Activated T-helper 1 cell treated with anti-CD3 and anti-CD28 coated beads, Interleukin-12 subunit alpha, Interleukin-12 subunit beta, Interleukin-2, Interleukin-4 antibody, amounts not matched to agents 30 ng/mL and 10 ng/mL and 1 ng/mL, durations not matched to agents 14 hours and 24 hours and 36 hours (primary cell): Measurements from ENCODE around the gene ARL11. TPM values are rescaled to one million over a fixed set of nuclear protein-coding genes. Genes with fewer than 3 reads are reported as not detected.
A peak's percentile ranks its signal among the peaks of the same experiment; 100 is the strongest.

Experiments
- DNase-seq: peaks from one replicate; pipeline ENCODE4 v3.0.0; 2021; ENCODE audit warnings: low spot score
- H3K27ac Mint-ChIP-seq: one replicate; pipeline ENCODE4 v1.8.0; 2021; ENCODE audit warnings: mild to moderate bottlenecking, mixed read lengths
- H3K27me3 Mint-ChIP-seq: one replicate; pipeline ENCODE4 v1.8.0; 2022; ENCODE audit warnings: mild to moderate bottlenecking, moderate library complexity, mixed read lengths; ENCODE audit not compliant: insufficient read depth
- H3K36me3 Mint-ChIP-seq: one replicate; pipeline ENCODE4 v1.8.0; 2021; ENCODE audit warnings: low read depth, mixed read lengths
- H3K4me1 Mint-ChIP-seq: one replicate; pipeline ENCODE4 v1.8.0; 2021; ENCODE audit warnings: low read depth, mixed read lengths
- H3K4me3 Mint-ChIP-seq: one replicate; pipeline ENCODE4 v1.8.0; 2021; ENCODE audit warnings: mild to moderate bottlenecking, moderate library complexity, mixed read lengths
- H3K9me3 Mint-ChIP-seq: one replicate; pipeline ENCODE4 v1.8.0; 2021; ENCODE audit warnings: mixed read lengths
- intact Hi-C: fragments of 100-400 bp; cut with micrococcal nuclease; formaldehyde crosslinking; loops from one replicate; pipeline ENCODE4 v1.15.1; 2024
- total RNA-seq: library from RNA; stranded (reverse); gene quantifications from 2 replicates; pipeline ENCODE4 v1.2.3, GENCODE V29; 2022

The ARL11 gene
- total RNA-seq, 1 donor from 2014 or later: 0.80 TPM

- Mint-ChIP-seq H3K4me1 (no peaks in the 10 kb centered on the region), H3K4me3 (no peak overlapping the region), H3K27me3 (peaks cover 2% of the 10 kb centered on the region), H3K27ac (no peak overlapping the region), H3K36me3 (no peaks in the 10 kb centered on the region), H3K9me3 (no peaks in the 10 kb centered on the region)
- intact Hi-C loops: no loop called here
- DNase-seq: no peak
Observed at GRCh38 chr13:49622174-49622946, 5.9 kb upstream of the ARL11 start.

GRCh38 chr13:49624229-49624628, 4.1 kb upstream of the ARL11 start:
- peaks cover 2% of the 10 kb centered on the region for H3K27me3 Mint-ChIP-seq
- intact Hi-C loops: no loop called here
- H3K36me3 Mint-ChIP-seq: peaks cover 2% of the 10 kb centered on the region
- H3K27ac Mint-ChIP-seq: no peak overlapping the region
- no peaks in the 10 kb centered on the region for H3K9me3 Mint-ChIP-seq
- DNase-seq: no peak
- no peak overlapping the region for H3K4me3 Mint-ChIP-seq
- H3K4me1 Mint-ChIP-seq: peaks cover 15% of the 10 kb centered on the region

- peaks cover 2% of the 10 kb centered on the region for H3K27me3 Mint-ChIP-seq
- DNase-seq: no peak
- H3K9me3 Mint-ChIP-seq: no peaks in the 10 kb centered on the region
- H3K4me1 Mint-ChIP-seq: peaks cover 17% of the 10 kb centered on the region
- H3K27ac Mint-ChIP-seq: no peak overlapping the region
- no peak overlapping the region for H3K4me3 Mint-ChIP-seq
- intact Hi-C loops: loop anchor here (5.0 kb wide), 1 partner anchor 167 kb away; the partner anchor contains the start of gene KPNA3
- H3K36me3 Mint-ChIP-seq: peaks cover 5% of the 10 kb centered on the region
Observed at GRCh38 chr13:49625392-49626079, 2.8 kb upstream of the ARL11 start.

GRCh38 chr13:49629196-49629938, 1.1 kb downstream of the ARL11 start:
- peaks cover 17% of the 10 kb centered on the region for H3K4me1 Mint-ChIP-seq
- H3K9me3 Mint-ChIP-seq: no peaks in the 10 kb centered on the region
- H3K4me3 Mint-ChIP-seq: peak overlapping the region; percentile 92
- no peak overlapping the region for H3K27ac Mint-ChIP-seq
- H3K27me3 Mint-ChIP-seq: no peaks in the 10 kb centered on the region
- intact Hi-C loops: loop anchor here (5.0 kb wide), 1 partner anchor 163 kb away; the partner anchor contains the start of gene KPNA3
- H3K36me3 Mint-ChIP-seq: peaks cover 5% of the 10 kb centered on the region
- DNase-seq: no peak

GRCh38 chr13:49629947-49630346, 1.6 kb downstream of the ARL11 start:
- peaks cover 5% of the 10 kb centered on the region for H3K36me3 Mint-ChIP-seq
- intact Hi-C loops: loop anchor here (5.0 kb wide), 1 partner anchor 162 kb away; the partner anchor contains the start of gene KPNA3
- H3K4me1 Mint-ChIP-seq: peaks cover 17% of the 10 kb centered on the region
- H3K4me3 Mint-ChIP-seq: no peak overlapping the region
- no peaks in the 10 kb centered on the region for H3K27me3 Mint-ChIP-seq
- no peak overlapping the region for H3K27ac Mint-ChIP-seq
- H3K9me3 Mint-ChIP-seq: no peaks in the 10 kb centered on the region
- no peak for DNase-seq

- DNase-seq: no peak
- Mint-ChIP-seq H3K9me3 (no peaks in the 10 kb centered on the region), H3K4me3 (no peak overlapping the region), H3K27ac (no peak overlapping the region), H3K4me1 (peaks cover 17% of the 10 kb centered on the region), H3K27me3 (no peaks in the 10 kb centered on the region), H3K36me3 (peaks cover 5% of the 10 kb centered on the region)
- intact Hi-C loops: no loop called here
Observed at GRCh38 chr13:49630580-49630979, 2.3 kb downstream of the ARL11 start.

- Mint-ChIP-seq H3K27me3 (no peaks in the 10 kb centered on the region), H3K27ac (no peak overlapping the region), H3K36me3 (peaks cover 5% of the 10 kb centered on the region), H3K9me3 (no peaks in the 10 kb centered on the region), H3K4me1 (peaks cover 17% of the 10 kb centered on the region), H3K4me3 (no peak overlapping the region)
- intact Hi-C loops: no loop called here
- no peak for DNase-seq
Observed at GRCh38 chr13:49632156-49632555, 3.8 kb downstream of the ARL11 start.

GRCh38 chr13:49633710-49634109, 5.4 kb downstream of the ARL11 start:
- Mint-ChIP-seq H3K27me3 (no peaks in the 10 kb centered on the region), H3K36me3 (peaks cover 2% of the 10 kb centered on the region), H3K4me1 (peaks cover 7% of the 10 kb centered on the region), H3K27ac (no peak overlapping the region), H3K9me3 (no peaks in the 10 kb centered on the region), H3K4me3 (no peak overlapping the region)
- no peak for DNase-seq
- intact Hi-C loops: no loop called here

- Mint-ChIP-seq H3K9me3 (no peaks in the 10 kb centered on the region), H3K27ac (no peak overlapping the region), H3K4me3 (peak overlapping the region; percentile 36), H3K36me3 (no peaks in the 10 kb centered on the region), H3K27me3 (no peaks in the 10 kb centered on the region), H3K4me1 (no peaks in the 10 kb centered on the region)
- intact Hi-C loops: no loop called here
- no peak for DNase-seq
Observed at GRCh38 chr13:49635599-49636433, 7.5 kb downstream of the ARL11 start.

GRCh38 chr13:49636705-49637104, 8.4 kb downstream of the ARL11 start:
- Mint-ChIP-seq H3K4me1 (no peaks in the 10 kb centered on the region), H3K27me3 (no peaks in the 10 kb centered on the region), H3K36me3 (no peaks in the 10 kb centered on the region), H3K9me3 (no peaks in the 10 kb centered on the region), H3K4me3 (no peak overlapping the region), H3K27ac (no peak overlapping the region)
- no peak for DNase-seq
- intact Hi-C loops: no loop called here

- H3K9me3 Mint-ChIP-seq: no peaks in the 10 kb centered on the region
- DNase-seq: no peak
Observed at GRCh38 chr13:49638030-49638743, 9.9 kb downstream of the ARL11 start.

GRCh38 chr13:49638744-49639072, 10.4 kb downstream of the ARL11 start:
- no peak for DNase-seq
- H3K4me1 Mint-ChIP-seq: peaks cover 11% of the 10 kb centered on the region
- no peak overlapping the region for H3K27ac Mint-ChIP-seq
- no peak overlapping the region for H3K4me3 Mint-ChIP-seq
- no peaks in the 10 kb centered on the region for H3K9me3 Mint-ChIP-seq
- H3K36me3 Mint-ChIP-seq: no peaks in the 10 kb centered on the region
- peaks cover 2% of the 10 kb centered on the region for H3K27me3 Mint-ChIP-seq
- intact Hi-C loops: no loop called here

More at GRCh38 chr13:49638030-49638743, 9.9 kb downstream of the ARL11 start:
- peaks cover 11% of the 10 kb centered on the region for H3K4me1 Mint-ChIP-seq
- no peak overlapping the region for H3K4me3 Mint-ChIP-seq
- intact Hi-C loops: no loop called here
- no peak overlapping the region for H3K27ac Mint-ChIP-seq
- H3K36me3 Mint-ChIP-seq: no peaks in the 10 kb centered on the region
- H3K27me3 Mint-ChIP-seq: peaks cover 2% of the 10 kb centered on the region
